Body of pancreas (tissue), 4 donors: ENCODE results near the gene RNF213.

ENCODE experiments used
- CTCF ChIP-seq, 7 experiments: fragments of 450-650 bp in 4 of 7; fragments of 200-600 bp in 3 of 7; sonication (generic) in 3 of 7; IDR thresholded peaks; one replicate each; pipeline ENCODE4 v1.5.1; 2016 to 2019; ENCODE audit warnings: antibody characterized with exemption in 7 of 7
- POLR2A ChIP-seq, 3 donors: fragments of 450-650 bp; IDR thresholded peaks; one replicate each; pipeline ENCODE4 v1.6.1; 2016; ENCODE audit warnings: antibody characterized with exemption in 3 of 3, mild to moderate bottlenecking in 2 of 3

DNA sequence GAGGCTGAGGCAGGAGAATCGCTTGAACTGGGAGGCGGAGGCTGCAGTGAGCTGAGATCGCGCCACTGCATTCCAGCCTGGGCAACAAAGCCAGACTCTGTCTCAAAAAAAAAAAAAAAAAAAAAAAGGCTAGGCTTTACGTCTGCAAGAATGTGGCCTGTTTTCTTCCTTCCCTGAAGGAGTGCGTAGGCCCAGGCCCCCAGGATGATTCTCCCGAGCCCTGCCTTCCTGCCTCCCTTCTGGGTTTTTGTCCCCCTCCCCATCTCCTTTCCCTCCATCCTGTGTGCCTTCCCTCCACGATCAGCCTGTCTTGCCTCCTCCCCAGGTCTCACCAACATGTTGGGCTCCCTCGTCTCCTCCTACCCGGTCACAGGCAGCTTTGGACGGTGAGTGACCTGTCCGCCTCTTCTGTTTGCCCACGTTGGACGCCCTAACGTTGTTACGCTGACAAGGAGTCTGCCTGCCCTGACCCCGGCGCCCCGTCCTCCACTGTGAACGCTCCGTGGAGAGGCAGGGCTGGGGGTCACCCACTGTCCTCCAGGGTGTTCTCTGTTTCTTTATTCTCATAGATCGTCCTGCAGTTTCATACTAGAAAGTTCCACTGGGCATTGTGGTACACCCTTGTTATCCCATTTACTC lies 15.7 kb upstream of the RNF213 start:
- TF ChIP-seq CTCF (IDR thresholded peaks at IDR 0.05) (no peak), POLR2A (IDR thresholded peaks at IDR 0.05) (no peak)
